Stimulated activated CD4-positive, alpha-beta T cell treated with anti-CD3 and anti-CD28 coated beads, TNF-alpha, amount 100 ng/mL, for 4 hours (primary cell): ENCODE results near the gene LIPE.

ENCODE experiments used
- DNase-seq, 3 experiments: peaks; one replicate each; pipeline ENCODE4 v3.0.0-alpha.2; 2020; ENCODE audit warnings: low read depth in 3 of 3

The LIPE gene

GRCh38 chr19:42353341-42354015, 73.7 kb downstream of the LIPE start:
- DNase-seq = no peak

- DNase-seq = no peak
Observed at GRCh38 chr19:42352301-42353259, 74.6 kb downstream of the LIPE start.
